Raji (cell line): ENCODE results near the gene HOXD11.

Experiments
- POLR2A ChIP-seq: IDR thresholded peaks from 2 replicates; pipeline ENCODE4 v1.6.1; 2011; ENCODE audit warnings: low read depth, low read length, control low read depth; ENCODE audit not compliant: insufficient read depth

Gene HOXD11

GRCh38 chr2:176096243-176096985 is 10.7 kb upstream of the HOXD11 start:
- no peak for TF ChIP-seq POLR2A

- TF ChIP-seq POLR2A = no peak
These were observed 9.9 kb upstream of the HOXD11 start for GRCh38 chr2:176096986-176097819.

GRCh38 chr2:176097820-176098365 is 9.2 kb upstream of the HOXD11 start:
- TF ChIP-seq POLR2A = no peak

- TF ChIP-seq POLR2A = no peak
These were observed 8.5 kb upstream of the HOXD11 start for GRCh38 chr2:176098366-176099158.

- no peak for TF ChIP-seq POLR2A
These were observed 7.8 kb upstream of the HOXD11 start for GRCh38 chr2:176099159-176099727.

GRCh38 chr2:176099728-176100546 is 7.1 kb upstream of the HOXD11 start, which contains the start of gene HOXD12:
Gene HOXD12 (plus strand): TSS chr2:176099795. CDS start chr2:176099802, 7 bp downstream.
- TF ChIP-seq POLR2A = no peak

- no peak for TF ChIP-seq POLR2A
These were observed 6.4 kb upstream of the HOXD11 start for GRCh38 chr2:176100547-176101140.

GRCh38 chr2:176101216-176101830 is 5.8 kb upstream of the HOXD11 start:
- TF ChIP-seq POLR2A = no peak

- TF ChIP-seq POLR2A = no peak
These were observed 5.2 kb upstream of the HOXD11 start for GRCh38 chr2:176101842-176102241.

GRCh38 chr2:176102309-176102866 is 4.7 kb upstream of the HOXD11 start:
- no peak for TF ChIP-seq POLR2A

- TF ChIP-seq POLR2A = no peak
These were observed 3.9 kb upstream of the HOXD11 start for GRCh38 chr2:176103194-176103593.

GRCh38 chr2:176103742-176104315 is 3.3 kb upstream of the HOXD11 start:
- no peak for TF ChIP-seq POLR2A

GRCh38 chr2:176104316-176105077 is 2.6 kb upstream of the HOXD11 start:
- no peak for TF ChIP-seq POLR2A
